Hepatocyte (in vitro differentiated cells): ENCODE measurements around the gene EOLA2.

Experiments used
- CTCF ChIP-seq: fragments of 200-600 bp; sonication (generic); IDR thresholded peaks from 2 replicates; pipeline ENCODE4 v1.5.1; 2016; ENCODE audit warnings: antibody characterized with exemption, mild to moderate bottlenecking; ENCODE audit not compliant: poor library complexity
- EZH2 ChIP-seq: fragments of 200-600 bp; sonication (generic); IDR thresholded peaks from 2 replicates; pipeline ENCODE4 v1.6.1; 2016; ENCODE audit warnings: antibody characterized with exemption, mild to moderate bottlenecking, borderline replicate concordance
- EZH2phosphoT487 ChIP-seq: fragments of 200-600 bp; sonication (generic); IDR thresholded peaks from one replicate; pipeline ENCODE4 v1.6.1; 2018; ENCODE audit warnings: antibody characterized with exemption, mild to moderate bottlenecking, low read depth, moderate library complexity; ENCODE audit not compliant: unreplicated experiment, severe bottlenecking

- TF ChIP-seq CTCF, result no peak
- TF ChIP-seq EZH2, result no peak
- no peak for TF ChIP-seq EZH2phosphoT487
Observed at GRCh38 chrX:149982310-149982709, 44.0 kb upstream of the EOLA2 start.
